ENCODE measurements around the gene SEMA5B.

DNA sequence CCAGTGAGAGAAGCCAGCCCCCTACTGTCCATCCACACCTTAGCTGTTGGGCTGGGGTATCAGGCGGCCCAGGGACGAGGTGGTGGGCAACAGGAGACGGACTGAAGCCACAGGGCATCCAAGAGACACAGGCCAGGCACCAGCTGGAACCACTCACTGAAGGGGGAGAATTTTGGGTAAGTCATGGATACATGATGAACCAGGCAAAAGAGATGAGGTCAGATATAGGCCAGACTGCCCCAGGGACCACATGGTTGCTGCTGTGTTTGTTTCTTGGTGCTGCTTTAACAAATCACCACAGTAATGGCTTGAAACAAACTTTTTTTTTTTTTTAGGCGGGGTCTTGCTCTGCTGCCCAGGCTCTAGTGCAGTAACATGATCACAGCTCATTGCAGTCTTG is 66.4 kb downstream of the SEMA5B start:
- TF ChIP-seq, protein P1, sequence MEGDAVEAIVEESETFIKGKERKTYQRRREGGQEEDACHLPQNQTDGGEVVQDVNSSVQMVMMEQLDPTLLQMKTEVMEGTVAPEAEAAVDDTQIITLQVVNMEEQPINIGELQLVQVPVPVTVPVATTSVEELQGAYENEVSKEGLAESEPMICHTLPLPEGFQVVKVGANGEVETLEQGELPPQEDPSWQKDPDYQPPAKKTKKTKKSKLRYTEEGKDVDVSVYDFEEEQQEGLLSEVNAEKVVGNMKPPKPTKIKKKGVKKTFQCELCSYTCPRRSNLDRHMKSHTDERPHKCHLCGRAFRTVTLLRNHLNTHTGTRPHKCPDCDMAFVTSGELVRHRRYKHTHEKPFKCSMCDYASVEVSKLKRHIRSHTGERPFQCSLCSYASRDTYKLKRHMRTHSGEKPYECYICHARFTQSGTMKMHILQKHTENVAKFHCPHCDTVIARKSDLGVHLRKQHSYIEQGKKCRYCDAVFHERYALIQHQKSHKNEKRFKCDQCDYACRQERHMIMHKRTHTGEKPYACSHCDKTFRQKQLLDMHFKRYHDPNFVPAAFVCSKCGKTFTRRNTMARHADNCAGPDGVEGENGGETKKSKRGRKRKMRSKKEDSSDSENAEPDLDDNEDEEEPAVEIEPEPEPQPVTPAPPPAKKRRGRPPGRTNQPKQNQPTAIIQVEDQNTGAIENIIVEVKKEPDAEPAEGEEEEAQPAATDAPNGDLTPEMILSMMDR (IDR thresholded peaks at IDR 0.05), result no peak
- TF ChIP-seq POLR2A (IDR thresholded peaks at IDR 0.05) (no peak), POLR2AphosphoS5 (IDR thresholded peaks at IDR 0.05) (no peak)
